Hair follicle dermal papilla cell (primary cell): ENCODE results near the gene TRNP1. TPM values are rescaled to one million over a fixed set of nuclear protein-coding genes. Genes with fewer than 3 reads are reported as not detected.

ENCODE experiments used
- total RNA-seq: library from RNA; depleted of rRNA; stranded (reverse); fragments of >200 nt; gene quantifications from 2 replicates; pipeline ENCODE4 v1.2.3, GENCODE V29; 2012

Gene TRNP1
- 45.1 and 71.4 TPM in 2 replicates for total RNA-seq

GRCh38 chr1:26993237-26994019 lies at the start of gene TRNP1:
Gene TRNP1, plus strand, starts transcription at chr1:26993692. Its CDS starts 95 bp downstream, at chr1:26993787.

DNA sequence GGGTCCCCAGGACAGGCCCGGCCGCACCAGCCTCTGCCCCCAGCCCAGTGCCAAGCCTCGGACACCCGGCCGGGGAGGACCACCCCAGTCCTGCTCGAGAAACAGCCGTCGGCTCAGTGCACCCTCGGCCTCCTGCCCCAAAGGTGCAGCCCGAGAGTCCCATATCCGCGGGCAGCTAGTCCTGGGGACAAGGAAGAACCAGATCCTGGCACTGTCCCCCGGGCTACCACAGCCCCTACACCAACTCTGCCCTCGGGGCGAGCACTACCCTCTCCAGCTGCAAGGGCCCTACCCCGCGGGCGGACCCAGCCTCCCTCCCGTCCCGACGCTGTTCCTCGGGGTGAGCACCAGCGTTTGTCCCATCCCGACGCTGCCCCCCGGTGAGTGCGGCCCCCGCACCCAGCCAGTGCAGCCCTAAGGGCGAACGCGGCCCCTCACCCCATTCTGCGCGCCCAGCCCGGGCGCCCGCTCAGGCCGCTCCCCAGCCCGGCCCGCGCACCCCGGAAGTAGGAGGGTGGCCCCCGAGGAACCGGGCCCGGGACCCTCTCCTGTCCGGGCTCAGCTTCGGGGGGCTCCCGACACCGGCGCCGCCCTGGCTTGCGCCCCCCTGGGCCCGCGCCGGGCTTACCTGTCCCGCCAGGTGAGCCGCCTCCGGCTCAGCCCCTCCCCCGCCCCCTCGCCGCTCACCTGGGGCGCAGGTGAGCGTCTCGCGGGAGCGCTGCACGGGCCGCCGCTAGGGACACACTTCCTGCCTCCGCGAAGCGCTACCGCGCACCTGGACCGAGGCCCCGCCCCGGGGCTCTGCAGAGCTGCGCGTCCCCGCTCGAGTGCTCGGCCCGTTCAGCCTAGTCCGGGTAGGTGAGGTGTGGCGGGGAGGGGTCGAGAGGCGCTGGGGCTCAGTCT lies 33.5 kb upstream of the TRNP1 start, which contains the start of gene KDF1:
Gene KDF1, minus strand, starts transcription at position 747 of the 903 bp plus-strand sequence. CDS start 8,088 bp downstream, outside the sequence.

Other genes with a start within 250 kb of the TRNP1 start
- 15.4 and 20.1 TPM in 2 replicates for gene PIGV, start 205.7 kb upstream of the TRNP1 start, total RNA-seq
- gene ZDHHC18, start 167.0 kb upstream of the TRNP1 start, total RNA-seq, result 19.1 and 20.8 TPM in 2 replicates
- gene SFN, start 130.5 kb upstream of the TRNP1 start, total RNA-seq, result 1.3 and 1.5 TPM in 2 replicates
- gene GPN2, start 103.4 kb upstream of the TRNP1 start, total RNA-seq, result 8.5 and 9.7 TPM in 2 replicates
- gene GPATCH3, start 93.2 kb upstream of the TRNP1 start, total RNA-seq, result 9.4 and 9.5 TPM in 2 replicates
- gene NR0B2, start 79.7 kb upstream of the TRNP1 start, total RNA-seq, result not detected in 2 replicates
- 12.2 and 17.0 TPM in 2 replicates for gene NUDC, start 71.9 kb upstream of the TRNP1 start, total RNA-seq
- under 0.01 TPM in 1 of 2 replicates, not detected in the other for gene KDF1, start 33.2 kb upstream of the TRNP1 start, total RNA-seq
- 38.1 and 55.6 TPM in 2 replicates for gene TENT5B, start 19.2 kb downstream of the TRNP1 start, total RNA-seq
- 4.2 and 4.7 TPM in 2 replicates for gene SLC9A1, start 161.4 kb downstream of the TRNP1 start, total RNA-seq
- gene WDTC1, start 240.9 kb downstream of the TRNP1 start, total RNA-seq, result 34.9 and 37.5 TPM in 2 replicates